ENCODE data around the gene KCNMB2.

DNA sequence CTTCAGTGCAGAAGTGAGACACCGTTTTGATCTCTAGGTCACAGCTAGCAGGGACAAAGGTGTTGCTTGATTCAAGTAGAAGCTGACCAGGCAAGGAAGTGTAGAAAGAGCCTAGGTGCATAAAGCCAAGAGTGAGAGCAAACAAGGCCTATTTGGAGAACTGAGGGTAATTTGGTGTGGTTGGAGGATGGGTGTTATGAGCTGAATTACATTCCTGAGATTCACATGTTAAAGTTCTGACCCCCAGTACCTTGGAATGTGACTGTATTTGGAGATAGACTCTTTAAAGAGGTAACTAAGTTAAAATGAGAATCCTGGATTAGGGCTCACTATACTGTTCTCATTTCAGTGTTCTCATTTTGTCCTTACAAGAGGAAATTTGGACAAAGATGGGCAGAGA is 344.0 kb downstream of the KCNMB2 start:
- TF ChIP-seq, protein P1, sequence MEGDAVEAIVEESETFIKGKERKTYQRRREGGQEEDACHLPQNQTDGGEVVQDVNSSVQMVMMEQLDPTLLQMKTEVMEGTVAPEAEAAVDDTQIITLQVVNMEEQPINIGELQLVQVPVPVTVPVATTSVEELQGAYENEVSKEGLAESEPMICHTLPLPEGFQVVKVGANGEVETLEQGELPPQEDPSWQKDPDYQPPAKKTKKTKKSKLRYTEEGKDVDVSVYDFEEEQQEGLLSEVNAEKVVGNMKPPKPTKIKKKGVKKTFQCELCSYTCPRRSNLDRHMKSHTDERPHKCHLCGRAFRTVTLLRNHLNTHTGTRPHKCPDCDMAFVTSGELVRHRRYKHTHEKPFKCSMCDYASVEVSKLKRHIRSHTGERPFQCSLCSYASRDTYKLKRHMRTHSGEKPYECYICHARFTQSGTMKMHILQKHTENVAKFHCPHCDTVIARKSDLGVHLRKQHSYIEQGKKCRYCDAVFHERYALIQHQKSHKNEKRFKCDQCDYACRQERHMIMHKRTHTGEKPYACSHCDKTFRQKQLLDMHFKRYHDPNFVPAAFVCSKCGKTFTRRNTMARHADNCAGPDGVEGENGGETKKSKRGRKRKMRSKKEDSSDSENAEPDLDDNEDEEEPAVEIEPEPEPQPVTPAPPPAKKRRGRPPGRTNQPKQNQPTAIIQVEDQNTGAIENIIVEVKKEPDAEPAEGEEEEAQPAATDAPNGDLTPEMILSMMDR (IDR thresholded peaks at IDR 0.05): no peak
- no peak for TF ChIP-seq POLR2A (IDR thresholded peaks at IDR 0.05)
- TF ChIP-seq EP300 (IDR thresholded peaks at IDR 0.05): no peak

All from tibial nerve (tissue), 4 donors.